ENCODE data around the gene FARS2. TPM values are rescaled to one million over a fixed set of nuclear protein-coding genes. Genes with fewer than 3 reads are reported as not detected.

The FARS2 gene
- 17.7 TPM for total RNA-seq (2013)
- polyA plus RNA-seq (10 to 100 TPM; 12.2 to 21.6 (median 17.7) TPM), polyA minus RNA-seq (23.3 and 23.5 TPM in 2 replicates), total RNA-seq (1.8 to 14.8 (median 9.8) reads per million in 11 experiments)

- H3K36me3 ChIP-seq (replicated peaks in 1 of 2; ENCODE audit: control insufficient read depth in 1 of 2, insufficient read depth in 2 of 2, low read length in 2 of 2), result no peaks in the 10 kb centered on the region
- Mint-ChIP-seq H3K4me3 (peak within 1 kb of the TSS; percentile 95 to 98), H3K27ac (peak within 1 kb of the TSS; percentile 97 to 100 (median 100)), H3K9me3 (no peaks in the 10 kb centered on the region), H3K27me3 (ENCODE audit: low read depth in 3 of 3) (peaks cover 0 to 1% (median 0%) of the 10 kb centered on the region in 3 donors), H3K36me3 (peaks cover 3 to 6% of the 10 kb centered on the region in 2 donors), H3K4me1 (peaks cover 19% of the 10 kb centered on the region)
- H3K27me3 ChIP-seq (ENCODE audit: control insufficient read depth in 2 of 2, insufficient read depth in 2 of 2, low read length in 2 of 2), result no peaks in the 10 kb centered on the region
- TF ChIP-seq, protein P1, sequence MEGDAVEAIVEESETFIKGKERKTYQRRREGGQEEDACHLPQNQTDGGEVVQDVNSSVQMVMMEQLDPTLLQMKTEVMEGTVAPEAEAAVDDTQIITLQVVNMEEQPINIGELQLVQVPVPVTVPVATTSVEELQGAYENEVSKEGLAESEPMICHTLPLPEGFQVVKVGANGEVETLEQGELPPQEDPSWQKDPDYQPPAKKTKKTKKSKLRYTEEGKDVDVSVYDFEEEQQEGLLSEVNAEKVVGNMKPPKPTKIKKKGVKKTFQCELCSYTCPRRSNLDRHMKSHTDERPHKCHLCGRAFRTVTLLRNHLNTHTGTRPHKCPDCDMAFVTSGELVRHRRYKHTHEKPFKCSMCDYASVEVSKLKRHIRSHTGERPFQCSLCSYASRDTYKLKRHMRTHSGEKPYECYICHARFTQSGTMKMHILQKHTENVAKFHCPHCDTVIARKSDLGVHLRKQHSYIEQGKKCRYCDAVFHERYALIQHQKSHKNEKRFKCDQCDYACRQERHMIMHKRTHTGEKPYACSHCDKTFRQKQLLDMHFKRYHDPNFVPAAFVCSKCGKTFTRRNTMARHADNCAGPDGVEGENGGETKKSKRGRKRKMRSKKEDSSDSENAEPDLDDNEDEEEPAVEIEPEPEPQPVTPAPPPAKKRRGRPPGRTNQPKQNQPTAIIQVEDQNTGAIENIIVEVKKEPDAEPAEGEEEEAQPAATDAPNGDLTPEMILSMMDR (IDR thresholded peaks at IDR 0.05), result no peak
- H3K27ac ChIP-seq (ENCODE audit: low read depth in 1 of 2, low read length in 2 of 2), result peak within 1 kb of the TSS; percentile 77 to 96
- intact Hi-C loops (cut with micrococcal nuclease), result loop anchor here (5.0 to 10.0 kb wide), 3 partner anchors 176 to 1666 kb away; partner anchors contain the start of genes CDYL (in 1 of the 2) and PPP1R3G (in 1 of the 2)
- H3K9ac ChIP-seq (ENCODE audit: insufficient read depth, low read length, poor library complexity, severe bottlenecking), result peak within 1 kb of the TSS; percentile 92
- H3K4me3 ChIP-seq (replicated peaks in 1 of 3; ENCODE audit: low read depth in 2 of 3, low read length in 3 of 3), result peak within 1 kb of the TSS; percentile 83 to 99 (median 91)
- peak; percentile 81 to 87 (median 82) for DNase-seq
- H3K9me3 ChIP-seq (replicated peaks in 1 of 2; ENCODE audit: control insufficient read depth in 1 of 2, insufficient read depth in 1 of 2, low read length in 2 of 2), result no peaks in the 10 kb centered on the region
- WGBS (ENCODE audit: insufficient coverage), result under 1% methylated on average over 78 of the region's 85 CpGs
- peak within 1 kb of the TSS; percentile 100 for H2AFZ ChIP-seq (ENCODE audit: insufficient read depth, low read depth, low read length, poor library complexity, severe bottlenecking)
- no peaks in the 10 kb centered on the region for H4K20me1 ChIP-seq (ENCODE audit: insufficient read depth, low read length)
- peak within 1 kb of the TSS; percentile 96 for H3K4me2 ChIP-seq (replicated peaks; ENCODE audit: extremely low read depth, low read length, poor library complexity, severe bottlenecking)
- peaks cover 50% of the 10 kb centered on the region for H3K79me2 ChIP-seq (ENCODE audit: insufficient read depth, low read length)
- H3K4me1 ChIP-seq (ENCODE audit: control insufficient read depth in 1 of 2, insufficient read depth in 2 of 2, low read length in 2 of 2), result peaks cover 17 to 21% of the 10 kb centered on the region in 2 donors
Measured at GRCh38 chr6:5260661-5261544, at the start of gene FARS2, which contains the start of gene LYRM4. Gene FARS2, plus strand, starts transcription at chr6:5261513. Gene LYRM4, minus strand, starts transcription at chr6:5260950. Its CDS starts 217 bp downstream, at chr6:5260733.

DNA sequence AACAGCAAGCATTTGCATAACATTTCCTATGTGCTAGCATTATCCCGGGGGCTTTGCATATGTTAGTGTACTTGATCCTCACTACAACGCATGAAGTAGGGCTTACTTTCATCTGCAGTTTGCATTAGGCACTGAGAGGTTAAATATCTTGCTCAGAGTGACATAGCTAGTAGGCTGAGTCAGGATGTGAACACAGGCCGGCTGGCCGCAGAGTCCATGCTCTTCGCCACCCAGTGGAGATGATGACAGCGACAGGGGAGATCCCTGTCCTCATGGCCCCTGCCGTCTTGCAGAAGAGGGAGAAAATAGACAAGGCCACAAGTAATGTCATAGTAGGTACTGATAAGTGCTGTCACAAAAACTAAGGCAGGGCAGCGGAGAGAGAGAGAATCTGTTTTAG, 47.5 kb upstream of the FARS2 start:
- Mint-ChIP-seq H3K27me3 (ENCODE audit: low read depth in 3 of 3) (peaks cover 0 to 2% (median 2%) of the 10 kb centered on the region in 3 donors), H3K27ac (no peak overlapping the region), H3K36me3 (peaks cover 19 to 31% of the 10 kb centered on the region in 2 donors), H3K4me1 (no peaks in the 10 kb centered on the region), H3K9me3 (no peaks in the 10 kb centered on the region), H3K4me3 (no peak overlapping the region)
- H3K9ac ChIP-seq (ENCODE audit: insufficient read depth, low read length, poor library complexity, severe bottlenecking), result no peak overlapping the region
- H3K27ac ChIP-seq (ENCODE audit: low read depth in 1 of 2, low read length in 2 of 2), result no peak overlapping the region
- no peak overlapping the region for H3K4me3 ChIP-seq (replicated peaks in 1 of 3; ENCODE audit: low read depth in 2 of 3, low read length in 3 of 3)
- H3K4me2 ChIP-seq (replicated peaks; ENCODE audit: extremely low read depth, low read length, poor library complexity, severe bottlenecking), result no peak overlapping the region
- H4K20me1 ChIP-seq (ENCODE audit: insufficient read depth, low read length), result no peaks in the 10 kb centered on the region
- DNase-seq, result no peak
- intact Hi-C loops (cut with micrococcal nuclease), result no loop called here
- TF ChIP-seq, protein P1 (IDR thresholded peaks at IDR 0.05), result no peak
- H2AFZ ChIP-seq (ENCODE audit: insufficient read depth, low read depth, low read length, poor library complexity, severe bottlenecking), result no peak overlapping the region
- 98% methylated on average over 8 of the region's 8 CpGs for WGBS (ENCODE audit: insufficient coverage)
- no peaks in the 10 kb centered on the region for H3K9me3 ChIP-seq (replicated peaks in 1 of 2; ENCODE audit: control insufficient read depth in 1 of 2, insufficient read depth in 1 of 2, low read length in 2 of 2)
- H3K4me1 ChIP-seq (ENCODE audit: control insufficient read depth in 1 of 2, insufficient read depth in 2 of 2, low read length in 2 of 2), result no peaks in the 10 kb centered on the region
- peaks cover 6 to 15% of the 10 kb centered on the region in 2 donors for H3K36me3 ChIP-seq (replicated peaks in 1 of 2; ENCODE audit: control insufficient read depth in 1 of 2, insufficient read depth in 2 of 2, low read length in 2 of 2)
- no peaks in the 10 kb centered on the region for H3K79me2 ChIP-seq (ENCODE audit: insufficient read depth, low read length)
- no peaks in the 10 kb centered on the region for H3K27me3 ChIP-seq (ENCODE audit: control insufficient read depth in 2 of 2, insufficient read depth in 2 of 2, low read length in 2 of 2)

All from CD14-positive monocyte (primary cell).